ENCODE results near the gene GNAO1.

GNAO1 gene

GRCh38 chr16:56337131-56337857 lies 146.0 kb downstream of the GNAO1 start:
- no peak overlapping the region for H3K4me3 ChIP-seq (ENCODE audit: low read length)
- H3K36me3 ChIP-seq (ENCODE audit: insufficient read depth, low read length), result no peaks in the 10 kb centered on the region
- H3K27me3 ChIP-seq (ENCODE audit: insufficient read depth, low read length), result no peaks in the 10 kb centered on the region
- H3K9me3 ChIP-seq (ENCODE audit: low read length), result no peaks in the 10 kb centered on the region
- H3K4me1 ChIP-seq (ENCODE audit: insufficient read depth, low read length), result no peaks in the 10 kb centered on the region
- no peak overlapping the region for H2AFZ ChIP-seq (ENCODE audit: low read depth, low read length)

- Histone ChIP-seq H3K4me1 (ENCODE audit: insufficient read depth, low read length) (no peaks in the 10 kb centered on the region), H3K36me3 (ENCODE audit: insufficient read depth, low read length) (no peaks in the 10 kb centered on the region), H3K9me3 (ENCODE audit: low read length) (no peaks in the 10 kb centered on the region), H3K27me3 (ENCODE audit: insufficient read depth, low read length) (no peaks in the 10 kb centered on the region), H3K4me3 (ENCODE audit: low read length) (no peak overlapping the region), H2AFZ (ENCODE audit: low read depth, low read length) (no peak overlapping the region)
Measured at GRCh38 chr16:56337858-56338325, 146.6 kb downstream of the GNAO1 start.

GRCh38 chr16:56338566-56339318 lies 147.5 kb downstream of the GNAO1 start:
- Histone ChIP-seq H3K27me3 (ENCODE audit: insufficient read depth, low read length) (no peaks in the 10 kb centered on the region), H3K4me3 (ENCODE audit: low read length) (no peak overlapping the region), H3K36me3 (ENCODE audit: insufficient read depth, low read length) (no peaks in the 10 kb centered on the region), H3K4me1 (ENCODE audit: insufficient read depth, low read length) (no peaks in the 10 kb centered on the region), H2AFZ (ENCODE audit: low read depth, low read length) (no peak overlapping the region), H3K9me3 (ENCODE audit: low read length) (no peaks in the 10 kb centered on the region)

GRCh38 chr16:56339431-56340195 lies 148.3 kb downstream of the GNAO1 start:
- H3K4me3 ChIP-seq (ENCODE audit: low read length), result no peak overlapping the region
- no peaks in the 10 kb centered on the region for H3K9me3 ChIP-seq (ENCODE audit: low read length)
- H2AFZ ChIP-seq (ENCODE audit: low read depth, low read length), result no peak overlapping the region
- H3K36me3 ChIP-seq (ENCODE audit: insufficient read depth, low read length), result no peaks in the 10 kb centered on the region
- H3K27me3 ChIP-seq (ENCODE audit: insufficient read depth, low read length), result no peaks in the 10 kb centered on the region
- H3K4me1 ChIP-seq (ENCODE audit: insufficient read depth, low read length), result no peaks in the 10 kb centered on the region

GRCh38 chr16:56340416-56340815 lies 149.1 kb downstream of the GNAO1 start:
- H3K36me3 ChIP-seq (ENCODE audit: insufficient read depth, low read length), result no peaks in the 10 kb centered on the region
- no peaks in the 10 kb centered on the region for H3K9me3 ChIP-seq (ENCODE audit: low read length)
- H3K27me3 ChIP-seq (ENCODE audit: insufficient read depth, low read length), result no peaks in the 10 kb centered on the region
- H3K4me3 ChIP-seq (ENCODE audit: low read length), result no peak overlapping the region
- no peaks in the 10 kb centered on the region for H3K4me1 ChIP-seq (ENCODE audit: insufficient read depth, low read length)
- no peak overlapping the region for H2AFZ ChIP-seq (ENCODE audit: low read depth, low read length)

- H3K27me3 ChIP-seq (ENCODE audit: insufficient read depth, low read length), result no peaks in the 10 kb centered on the region
- no peaks in the 10 kb centered on the region for H3K36me3 ChIP-seq (ENCODE audit: insufficient read depth, low read length)
- H3K4me1 ChIP-seq (ENCODE audit: insufficient read depth, low read length), result no peaks in the 10 kb centered on the region
- H3K4me3 ChIP-seq (ENCODE audit: low read length), result no peak overlapping the region
- H3K9me3 ChIP-seq (ENCODE audit: low read length), result no peaks in the 10 kb centered on the region
- no peak overlapping the region for H2AFZ ChIP-seq (ENCODE audit: low read depth, low read length)
Measured at GRCh38 chr16:56340864-56341365, 149.6 kb downstream of the GNAO1 start.

- Histone ChIP-seq H3K36me3 (ENCODE audit: insufficient read depth, low read length) (no peaks in the 10 kb centered on the region), H3K4me1 (ENCODE audit: insufficient read depth, low read length) (no peaks in the 10 kb centered on the region), H3K4me3 (ENCODE audit: low read length) (no peak overlapping the region), H3K9me3 (ENCODE audit: low read length) (no peaks in the 10 kb centered on the region), H3K27me3 (ENCODE audit: insufficient read depth, low read length) (no peaks in the 10 kb centered on the region), H2AFZ (ENCODE audit: low read depth, low read length) (no peak overlapping the region)
Measured at GRCh38 chr16:56341656-56342399, 150.5 kb downstream of the GNAO1 start.

GRCh38 chr16:56343661-56344517 lies 152.6 kb downstream of the GNAO1 start:
- H3K4me3 ChIP-seq (ENCODE audit: low read length), result no peak overlapping the region
- no peaks in the 10 kb centered on the region for H3K9me3 ChIP-seq (ENCODE audit: low read length)
- H3K27me3 ChIP-seq (ENCODE audit: insufficient read depth, low read length), result no peaks in the 10 kb centered on the region
- H3K36me3 ChIP-seq (ENCODE audit: insufficient read depth, low read length), result no peaks in the 10 kb centered on the region
- H2AFZ ChIP-seq (ENCODE audit: low read depth, low read length), result no peak overlapping the region
- H3K4me1 ChIP-seq (ENCODE audit: insufficient read depth, low read length), result no peaks in the 10 kb centered on the region

GRCh38 chr16:56344518-56345405 lies 153.5 kb downstream of the GNAO1 start:
- Histone ChIP-seq H3K4me3 (ENCODE audit: low read length) (no peak overlapping the region), H2AFZ (ENCODE audit: low read depth, low read length) (no peak overlapping the region), H3K27me3 (ENCODE audit: insufficient read depth, low read length) (no peaks in the 10 kb centered on the region), H3K9me3 (ENCODE audit: low read length) (no peaks in the 10 kb centered on the region), H3K4me1 (ENCODE audit: insufficient read depth, low read length) (no peaks in the 10 kb centered on the region), H3K36me3 (ENCODE audit: insufficient read depth, low read length) (no peaks in the 10 kb centered on the region)

GRCh38 chr16:56345406-56346050 lies 154.2 kb downstream of the GNAO1 start:
- no peak overlapping the region for H2AFZ ChIP-seq (ENCODE audit: low read depth, low read length)
- no peaks in the 10 kb centered on the region for H3K4me1 ChIP-seq (ENCODE audit: insufficient read depth, low read length)
- H3K27me3 ChIP-seq (ENCODE audit: insufficient read depth, low read length), result no peaks in the 10 kb centered on the region
- no peaks in the 10 kb centered on the region for H3K36me3 ChIP-seq (ENCODE audit: insufficient read depth, low read length)
- H3K4me3 ChIP-seq (ENCODE audit: low read length), result no peak overlapping the region
- H3K9me3 ChIP-seq (ENCODE audit: low read length), result no peaks in the 10 kb centered on the region
